ENCODE measurements around the gene C14orf180.

The C14orf180 gene

DNA sequence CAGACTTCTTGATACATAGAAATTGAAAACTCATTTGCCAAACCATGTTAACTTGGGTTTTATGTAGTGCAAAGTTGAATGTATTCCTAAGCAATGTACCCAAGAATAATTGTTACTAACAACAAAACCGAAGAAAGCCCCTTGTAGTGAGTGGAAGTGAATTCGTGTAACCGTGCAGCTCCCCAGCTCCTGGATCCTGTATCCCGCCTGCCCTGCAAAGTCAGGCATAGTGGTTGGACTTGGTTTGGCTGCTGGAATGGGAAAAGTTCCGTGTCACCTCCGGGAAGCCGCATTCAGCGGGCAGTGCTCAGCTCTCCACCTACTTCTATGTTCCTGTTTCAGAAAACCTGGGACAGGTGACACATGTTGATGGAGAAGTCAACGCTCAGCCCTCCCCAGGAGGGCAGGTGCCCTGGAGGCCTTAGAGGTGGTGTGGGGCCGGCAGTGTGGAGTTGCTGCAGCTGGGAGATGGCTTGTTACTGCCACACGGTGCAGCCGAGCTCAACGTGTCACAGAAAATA lies 29.2 kb upstream of the C14orf180 start:
- no peak for DNase-seq

DNA sequence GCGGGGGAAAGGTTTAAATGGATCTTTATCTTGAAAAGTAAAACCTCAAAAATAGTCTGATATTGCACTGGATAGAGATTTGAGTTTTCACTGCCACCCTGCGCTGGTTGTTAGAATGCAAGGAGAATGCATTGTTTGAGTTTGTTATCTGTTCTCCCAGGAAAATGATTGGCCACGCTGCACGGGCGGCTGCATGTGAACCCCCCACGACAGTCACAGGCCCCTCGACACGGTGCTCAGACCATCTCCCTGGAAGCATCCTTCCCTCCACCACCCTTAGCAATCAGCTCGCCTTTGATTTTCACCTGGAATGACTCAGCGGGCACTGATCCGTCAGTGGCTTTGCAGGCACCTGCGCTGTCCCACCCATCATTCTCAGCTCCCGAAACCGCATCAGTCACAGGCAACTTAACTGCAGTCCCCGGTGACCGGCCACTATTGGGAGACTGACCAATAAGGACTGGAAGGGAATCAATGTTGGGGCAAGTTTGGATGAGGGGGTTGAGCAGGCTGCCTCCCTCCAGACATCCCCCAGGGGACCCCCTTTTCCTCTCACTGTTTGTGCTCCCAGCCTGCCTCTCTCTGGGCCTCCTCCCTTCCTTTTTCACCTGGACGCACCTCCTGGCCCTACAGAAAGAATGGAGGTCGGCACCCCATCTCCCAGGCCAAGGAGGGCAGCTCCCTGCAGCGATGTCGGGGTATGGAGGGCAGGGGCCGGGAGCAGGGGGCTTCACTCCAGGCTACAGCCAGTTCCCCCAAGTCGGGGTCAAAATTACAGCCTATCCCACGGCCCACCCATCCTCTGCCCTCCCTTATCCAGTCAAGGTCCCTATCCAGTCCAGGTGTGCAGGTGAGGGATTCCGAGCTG lies 28.5 kb upstream of the C14orf180 start:
- DNase-seq = no peak

DNA sequence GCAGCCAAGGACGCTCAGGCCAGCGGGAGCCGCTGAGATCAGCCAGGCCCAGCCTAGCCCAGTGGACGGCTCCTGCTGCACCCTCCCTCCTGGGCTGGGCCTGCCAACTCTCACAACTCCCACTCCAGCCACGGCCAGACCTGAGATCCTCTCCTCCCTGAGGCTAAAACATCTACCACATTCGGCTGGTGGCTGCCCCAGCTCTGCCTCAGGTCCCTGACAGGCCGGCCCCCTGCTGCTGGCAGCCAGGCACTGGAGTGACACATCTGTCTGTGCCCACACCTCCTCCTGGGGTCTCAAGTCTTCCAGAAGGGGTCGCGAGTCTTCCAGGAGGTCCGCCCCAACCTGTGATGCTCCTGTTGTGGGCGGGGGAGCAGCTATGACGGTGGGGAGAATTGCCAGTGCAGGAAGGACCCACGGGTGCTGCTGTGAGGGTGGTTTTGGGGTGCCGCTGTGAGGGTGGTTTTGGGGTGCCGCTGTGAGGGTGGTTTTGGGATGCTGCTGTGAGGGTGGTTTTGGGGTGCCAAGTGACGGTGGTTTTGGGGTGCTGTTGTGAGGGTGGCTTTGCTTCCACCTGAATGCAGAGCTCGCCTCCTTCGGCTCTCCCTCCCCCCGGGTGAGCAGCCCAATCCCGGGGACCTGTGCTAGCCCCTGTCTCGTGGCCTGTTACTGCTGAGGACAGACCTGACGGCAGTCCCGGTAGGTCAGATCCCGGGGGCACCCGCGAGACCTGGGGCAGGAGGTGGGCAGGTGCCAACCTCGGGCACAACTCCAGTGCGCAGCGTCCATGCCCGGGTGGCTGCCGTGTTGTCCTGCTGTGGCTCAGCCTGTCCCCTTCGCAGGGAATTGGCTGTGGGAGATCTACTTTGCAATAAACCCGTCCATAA lies 27.5 kb upstream of the C14orf180 start:
- DNase-seq = peak; percentile 33

DNA sequence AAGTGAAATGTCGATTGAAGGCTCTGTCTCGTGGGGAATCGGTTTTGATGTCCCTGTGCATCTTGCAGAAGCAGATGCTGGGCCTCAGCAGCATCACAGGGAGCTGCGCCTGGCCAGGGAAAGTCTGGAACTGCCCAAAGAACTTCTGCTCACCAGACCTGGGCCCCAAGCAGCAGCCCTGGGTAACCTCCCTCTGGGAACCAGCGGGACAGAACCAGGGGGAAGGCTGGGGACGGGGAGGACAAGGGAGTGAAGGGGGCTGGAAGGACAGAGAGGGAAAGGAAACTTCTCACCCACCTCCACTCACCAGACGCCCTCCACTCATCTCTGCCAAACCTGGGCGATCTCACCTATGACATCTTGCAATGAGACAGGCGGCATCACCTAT lies 26.8 kb upstream of the C14orf180 start:
- DNase-seq = no peak

- no peak for DNase-seq
Observed at GRCh38 chr14:104553166-104554087, 26.1 kb upstream of the C14orf180 start.

GRCh38 chr14:104554088-104554607 lies 25.4 kb upstream of the C14orf180 start:
- no peak for DNase-seq

GRCh38 chr14:104554608-104555429 lies 24.7 kb upstream of the C14orf180 start:
- DNase-seq = no peak

DNA sequence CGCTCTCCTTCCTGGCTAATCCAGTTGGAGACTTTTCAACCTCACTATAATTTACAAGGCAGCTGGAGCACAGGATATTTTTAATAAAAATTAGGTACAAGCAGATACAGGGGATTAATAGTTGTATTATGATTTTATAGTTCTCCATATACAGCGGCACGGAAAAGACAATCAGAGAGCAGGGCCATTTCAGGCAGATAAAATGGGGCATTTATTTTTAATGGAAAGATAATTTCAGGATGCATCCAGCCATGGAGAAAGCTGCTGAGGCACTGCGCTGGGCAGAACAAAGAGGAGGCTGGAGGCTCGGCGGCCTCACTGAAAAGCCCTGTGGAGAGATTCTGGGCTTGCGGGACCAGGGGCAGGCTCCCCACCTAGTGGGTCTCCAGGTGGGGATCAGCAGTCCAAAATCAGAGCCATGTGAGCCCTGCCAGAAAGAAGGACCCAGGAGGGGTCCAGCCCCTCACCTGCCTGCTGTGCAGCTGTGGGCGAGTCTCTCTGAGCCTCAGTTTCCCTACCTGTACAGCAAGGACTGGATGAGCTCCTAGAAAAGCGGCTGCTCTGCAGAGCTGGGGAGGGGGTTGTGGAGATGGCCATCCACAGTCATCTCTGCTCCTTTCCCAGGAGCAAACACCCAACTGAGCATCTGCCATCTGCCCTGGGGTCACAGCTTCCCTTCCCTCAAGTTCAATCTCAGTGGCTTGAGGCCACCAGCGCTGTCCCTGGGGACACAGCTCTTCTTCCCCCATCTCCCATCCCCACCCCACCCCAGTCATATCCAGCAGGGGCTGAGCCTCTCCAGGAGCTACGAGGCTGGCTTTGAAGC lies 23.9 kb upstream of the C14orf180 start:
- no peak for DNase-seq

DNA sequence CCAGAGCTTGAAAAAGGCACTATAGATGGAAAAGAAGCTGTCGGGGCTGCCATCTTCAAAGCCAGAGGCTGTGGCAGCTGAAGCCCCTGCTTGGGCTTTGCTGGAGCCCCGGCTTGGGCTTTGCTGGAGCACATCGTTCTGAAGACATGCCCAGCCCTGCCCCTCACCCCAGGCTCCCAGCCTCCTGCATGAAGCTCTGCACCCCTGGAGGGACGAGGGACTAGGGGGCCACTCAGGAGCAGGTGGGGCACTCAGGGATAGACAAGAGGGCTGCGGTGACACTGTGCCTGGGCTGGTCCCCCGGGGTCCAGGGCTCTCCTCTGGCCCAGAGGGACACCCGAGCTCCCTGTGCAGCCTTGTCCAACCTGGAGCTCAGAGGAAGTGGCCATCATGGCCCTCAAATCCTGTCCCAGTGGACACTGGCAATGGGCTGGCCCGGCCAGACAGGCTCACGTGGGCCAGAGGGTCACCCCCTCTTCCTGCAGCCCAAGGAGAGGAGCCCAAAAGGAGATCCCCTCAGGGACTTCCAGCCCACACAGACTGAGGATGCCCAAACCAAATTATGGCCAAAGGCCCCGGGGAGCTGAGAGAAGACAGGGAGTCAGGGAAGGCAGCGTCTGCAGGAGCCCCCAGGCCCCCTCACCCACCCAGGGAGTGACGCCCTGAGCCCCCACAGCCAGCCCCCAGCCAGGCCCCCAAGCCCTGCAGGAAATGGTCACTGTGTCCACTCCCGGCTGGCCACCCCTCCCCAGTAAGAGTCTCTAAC lies 23.1 kb upstream of the C14orf180 start:
- DNase-seq = no peak

DNA sequence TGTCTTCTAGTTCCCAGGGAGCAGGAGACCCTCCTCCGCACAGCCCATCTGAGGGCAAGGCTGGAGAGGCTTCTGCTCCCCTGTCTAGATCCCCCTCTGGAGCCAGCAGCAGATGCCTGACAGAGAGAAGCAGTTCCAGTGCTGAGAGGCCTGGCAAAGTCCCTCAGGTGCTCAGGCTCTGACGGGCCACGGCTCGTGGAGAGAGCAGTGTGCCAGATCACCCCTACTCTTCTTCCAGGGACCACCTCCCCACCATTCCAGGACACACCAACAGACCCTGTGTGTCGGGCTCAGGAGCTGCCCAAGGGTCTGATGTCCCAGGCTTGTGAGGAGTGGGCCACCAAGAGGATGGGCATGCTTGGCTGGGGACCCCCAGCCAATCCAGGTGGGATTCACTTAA lies 22.5 kb upstream of the C14orf180 start:
- no peak for DNase-seq

- DNase-seq = no peak
Observed at GRCh38 chr14:104557766-104558165, 21.8 kb upstream of the C14orf180 start.

- no peak for DNase-seq
Observed at GRCh38 chr14:104558231-104559027, 21.1 kb upstream of the C14orf180 start.

- DNase-seq = no peak
Observed at GRCh38 chr14:104559028-104559803, 20.3 kb upstream of the C14orf180 start.

DNA sequence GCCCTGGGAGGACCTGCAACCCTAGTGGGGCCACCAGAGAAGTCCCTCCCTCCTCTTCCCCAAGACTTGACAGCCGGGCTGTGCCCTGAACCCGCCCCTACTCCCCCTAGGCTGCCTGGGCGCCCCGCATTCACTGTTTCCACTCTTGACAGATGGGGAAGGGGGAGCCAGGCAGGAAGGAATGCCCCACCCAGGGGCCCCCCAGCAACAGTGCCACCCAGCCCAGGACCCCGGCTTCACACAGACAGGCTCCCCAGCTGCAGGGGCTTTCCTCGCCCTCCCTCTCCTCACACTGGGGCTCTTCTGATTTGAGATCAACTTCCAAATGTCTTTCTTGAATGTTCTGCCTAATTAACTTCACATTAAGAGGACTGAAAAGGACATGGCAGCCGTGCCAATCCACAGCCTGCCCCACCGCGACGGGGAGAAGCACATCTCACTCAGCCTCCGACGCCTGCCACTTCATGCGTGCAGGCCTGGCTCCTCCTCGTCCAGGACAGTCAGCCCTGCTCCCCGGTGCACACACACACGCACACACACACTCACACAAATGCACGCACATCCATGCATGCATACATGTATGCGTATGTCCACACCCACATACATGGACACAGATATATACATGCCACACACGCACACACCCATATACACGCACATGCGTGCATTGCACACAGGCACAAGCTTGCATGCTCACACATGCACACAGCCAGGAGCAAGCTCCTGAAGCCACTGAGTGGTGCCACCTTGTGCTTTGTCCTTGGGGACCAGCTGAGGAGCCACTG lies 19.6 kb upstream of the C14orf180 start:
- DNase-seq = no peak

- no peak for DNase-seq
Observed at GRCh38 chr14:104560586-104560945, 19.0 kb upstream of the C14orf180 start.

GRCh38 chr14:104561124-104561557 lies 18.4 kb upstream of the C14orf180 start:
- DNase-seq = no peak

All from 8988T (cell line).